ENCODE data around the gene MS4A18.
"Not testable (repeated sequence)": the region's sequence is repeated elsewhere in the genome, so short reads cannot be mapped to it uniquely, and the experiment has no call there.

DNA sequence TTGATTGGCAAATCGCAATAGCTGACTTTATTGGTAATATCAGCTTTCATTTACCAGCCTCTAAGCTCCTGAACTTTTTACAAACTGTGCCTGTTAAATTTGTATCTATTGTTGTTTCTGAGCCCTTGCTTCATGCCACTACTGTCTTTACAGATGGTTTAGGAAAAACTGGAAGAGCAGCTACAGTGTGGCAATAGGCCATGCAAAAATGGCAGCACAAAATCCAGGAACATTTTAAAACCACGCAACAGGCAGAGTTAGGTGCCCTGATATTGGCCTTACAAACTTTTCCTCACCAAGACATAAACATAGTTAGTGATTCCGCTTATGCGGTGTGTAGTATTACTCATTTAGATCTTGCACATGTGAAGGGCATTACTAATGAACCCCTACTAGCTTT lies 34.2 kb downstream of the MS4A18 start:
- TF ChIP-seq, protein P1, sequence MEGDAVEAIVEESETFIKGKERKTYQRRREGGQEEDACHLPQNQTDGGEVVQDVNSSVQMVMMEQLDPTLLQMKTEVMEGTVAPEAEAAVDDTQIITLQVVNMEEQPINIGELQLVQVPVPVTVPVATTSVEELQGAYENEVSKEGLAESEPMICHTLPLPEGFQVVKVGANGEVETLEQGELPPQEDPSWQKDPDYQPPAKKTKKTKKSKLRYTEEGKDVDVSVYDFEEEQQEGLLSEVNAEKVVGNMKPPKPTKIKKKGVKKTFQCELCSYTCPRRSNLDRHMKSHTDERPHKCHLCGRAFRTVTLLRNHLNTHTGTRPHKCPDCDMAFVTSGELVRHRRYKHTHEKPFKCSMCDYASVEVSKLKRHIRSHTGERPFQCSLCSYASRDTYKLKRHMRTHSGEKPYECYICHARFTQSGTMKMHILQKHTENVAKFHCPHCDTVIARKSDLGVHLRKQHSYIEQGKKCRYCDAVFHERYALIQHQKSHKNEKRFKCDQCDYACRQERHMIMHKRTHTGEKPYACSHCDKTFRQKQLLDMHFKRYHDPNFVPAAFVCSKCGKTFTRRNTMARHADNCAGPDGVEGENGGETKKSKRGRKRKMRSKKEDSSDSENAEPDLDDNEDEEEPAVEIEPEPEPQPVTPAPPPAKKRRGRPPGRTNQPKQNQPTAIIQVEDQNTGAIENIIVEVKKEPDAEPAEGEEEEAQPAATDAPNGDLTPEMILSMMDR (conservative IDR thresholded peaks at IDR 0.05), result not testable (repeated sequence)
- TF ChIP-seq ZFX (IDR thresholded peaks at IDR 0.05), result not testable (repeated sequence)
